WTC11 (cell line): ENCODE results near the gene TMEM86A. TPM values are rescaled to one million over a fixed set of nuclear protein-coding genes. Genes with fewer than 3 reads are reported as not detected.

Experiments used
- ATAC-seq: fragments of 200-7000 bp; cut with Tn5 transposase; 2 replicates; pipeline ENCODE4 v1.10.0; 2021; ENCODE audit warnings: mild to moderate bottlenecking, moderate library complexity
- CTCF ChIA-PET: fragments of 300-600 bp; sonication (Branson Sonifier 250); formaldehyde crosslinking; loops from one replicate; lab custom pipeline; 2021; ENCODE audit warnings: antibody characterized with exemption; lab: Charles Lee
- POLR2A ChIA-PET: fragments of 350-600 bp; sonication (Branson Sonifier 250); formaldehyde crosslinking; loops from one replicate; lab custom pipeline; 2021; ENCODE audit warnings: antibody characterized with exemption; lab: Charles Lee
- DNase-seq: peaks from one replicate; pipeline ENCODE4 v3.0.0; 2021; ENCODE audit warnings: low spot score
- H3K27ac Mint-ChIP-seq: 2 replicates; pipeline ENCODE4 v1.8.0; 2021; ENCODE audit warnings: mixed read lengths
- H3K27me3 Mint-ChIP-seq: 2 replicates; pipeline ENCODE4 v1.8.0; 2021; ENCODE audit warnings: low read depth, mild to moderate bottlenecking, moderate library complexity, mixed read lengths
- H3K36me3 Mint-ChIP-seq: 2 replicates; pipeline ENCODE4 v1.8.0; 2021; ENCODE audit warnings: mixed read lengths
- H3K4me1 Mint-ChIP-seq: 2 replicates; pipeline ENCODE4 v1.8.0; 2022; ENCODE audit warnings: mixed read lengths
- H3K4me3 Mint-ChIP-seq: 2 replicates; pipeline ENCODE4 v1.8.0; 2021; ENCODE audit warnings: mild to moderate bottlenecking, moderate library complexity, mixed read lengths
- H3K9me3 Mint-ChIP-seq: 2 replicates; pipeline ENCODE4 v1.8.0; 2021; ENCODE audit warnings: mixed read lengths
- E2F4 ChIP-seq: sonication (generic); formaldehyde crosslinking; IDR thresholded peaks from 2 replicates; pipeline ENCODE4 v1.8.1; 2022; ENCODE audit warnings: low read depth, mild to moderate bottlenecking, moderate library complexity, missing genetic modification reagents, borderline replicate concordance
- EMX1 ChIP-seq: fragments of 250-450 bp; sonication (Bioruptor Pico); IDR thresholded peaks from 2 replicates; pipeline ENCODE4 v1.8.0; 2021; ENCODE audit warnings: mild to moderate bottlenecking
- FOXK1 ChIP-seq: sonication (generic); formaldehyde crosslinking; IDR thresholded peaks from 2 replicates; pipeline ENCODE4 v1.8.0; 2022; ENCODE audit warnings: mild to moderate bottlenecking, moderate library complexity, missing genetic modification reagents
- FOXP1 ChIP-seq: sonication (generic); formaldehyde crosslinking; IDR thresholded peaks from 2 replicates; pipeline ENCODE4 v1.8.0; 2022; ENCODE audit warnings: missing genetic modification reagents, mild to moderate bottlenecking, moderate library complexity, borderline replicate concordance
- HMGA2 ChIP-seq: fragments of 250-450 bp; sonication (Bioruptor Pico); IDR thresholded peaks from 2 replicates; pipeline ENCODE4 v1.4.0; 2021; ENCODE audit warnings: mild to moderate bottlenecking, moderate library complexity
- IRF2 ChIP-seq: sonication (generic); formaldehyde crosslinking; IDR thresholded peaks from 2 replicates; pipeline ENCODE4 v1.8.0; 2022; ENCODE audit warnings: low read depth, missing genetic modification reagents, borderline replicate concordance
- JUN ChIP-seq: sonication (generic); formaldehyde crosslinking; IDR thresholded peaks from 2 replicates; pipeline ENCODE4 v1.8.0; 2023; ENCODE audit warnings: mild to moderate bottlenecking, missing genetic modification reagents
- KAT7 ChIP-seq: sonication (generic); formaldehyde crosslinking; IDR thresholded peaks from 2 replicates; pipeline ENCODE4 v1.8.1; 2023; ENCODE audit warnings: missing genetic modification reagents, mild to moderate bottlenecking, borderline replicate concordance
- NR1H2 ChIP-seq: sonication (generic); formaldehyde crosslinking; IDR thresholded peaks from 2 replicates; pipeline ENCODE4 v1.9.0; 2021; ENCODE audit warnings: mild to moderate bottlenecking, moderate library complexity, missing genetic modification reagents
- OVOL2 ChIP-seq: fragments of 250-450 bp; sonication (Bioruptor Pico); IDR thresholded peaks from 2 replicates; pipeline ENCODE4 v1.9.0; 2021; ENCODE audit warnings: mild to moderate bottlenecking, borderline replicate concordance
- PRRX2 ChIP-seq: fragments of 250-450 bp; sonication (Bioruptor Pico); IDR thresholded peaks from 2 replicates; pipeline ENCODE4 v1.8.0; 2021; ENCODE audit warnings: mild to moderate bottlenecking
- SMAD3 ChIP-seq: sonication (generic); formaldehyde crosslinking; IDR thresholded peaks from 2 replicates; pipeline ENCODE4 v1.8.0; 2022; ENCODE audit warnings: missing genetic modification reagents, mild to moderate bottlenecking, borderline replicate concordance
- TP53 ChIP-seq: sonication (generic); formaldehyde crosslinking; IDR thresholded peaks from 2 replicates; pipeline ENCODE4 v1.8.1; 2023; ENCODE audit warnings: mild to moderate bottlenecking, missing genetic modification reagents
- USF1 ChIP-seq: sonication (generic); formaldehyde crosslinking; IDR thresholded peaks from 2 replicates; pipeline ENCODE4 v1.8.0; 2022; ENCODE audit warnings: mild to moderate bottlenecking, missing genetic modification reagents
- ZNF232 ChIP-seq: sonication (generic); formaldehyde crosslinking; IDR thresholded peaks from 2 replicates; pipeline ENCODE4 v1.8.0; 2022; ENCODE audit warnings: mild to moderate bottlenecking, missing genetic modification reagents
- total RNA-seq: library from RNA; stranded (reverse); gene quantifications from 3 replicates; pipeline ENCODE4 v1.2.3, GENCODE V29; 2021
- TF ChIP-seq, protein P1 (sequence below): sonication (generic); formaldehyde crosslinking; IDR thresholded peaks from 2 replicates; pipeline ENCODE4 v1.8.1; 2023; ENCODE audit warnings: mild to moderate bottlenecking, missing genetic modification reagents
- TF ChIP-seq, protein P2 (sequence below): sonication (generic); formaldehyde crosslinking; IDR thresholded peaks from 2 replicates; pipeline ENCODE4 v1.8.0; 2022; ENCODE audit warnings: mild to moderate bottlenecking, missing genetic modification reagents
- TF ChIP-seq, protein P3 (sequence below): sonication (generic); formaldehyde crosslinking; IDR thresholded peaks from 2 replicates; pipeline ENCODE4 v1.8.1; 2022; ENCODE audit warnings: low read depth, missing genetic modification reagents, borderline replicate concordance
- TF ChIP-seq, protein P4 (sequence below): fragments of 250-450 bp; sonication (Bioruptor Pico); IDR thresholded peaks from 2 replicates; pipeline ENCODE4 v1.9.0; 2021; ENCODE audit warnings: mild to moderate bottlenecking, borderline replicate concordance
- TF ChIP-seq, protein P5 (sequence below): fragments of 250-450 bp; sonication (Bioruptor Pico); IDR thresholded peaks from 2 replicates; pipeline ENCODE4 v1.9.0; 2021; ENCODE audit warnings: moderate library complexity, mild to moderate bottlenecking, inconsistent platforms, borderline replicate concordance

The TMEM86A gene
- total RNA-seq, 1 experiment from 2014 or later: 1.7 TPM

- TF ChIP-seq, protein P1, sequence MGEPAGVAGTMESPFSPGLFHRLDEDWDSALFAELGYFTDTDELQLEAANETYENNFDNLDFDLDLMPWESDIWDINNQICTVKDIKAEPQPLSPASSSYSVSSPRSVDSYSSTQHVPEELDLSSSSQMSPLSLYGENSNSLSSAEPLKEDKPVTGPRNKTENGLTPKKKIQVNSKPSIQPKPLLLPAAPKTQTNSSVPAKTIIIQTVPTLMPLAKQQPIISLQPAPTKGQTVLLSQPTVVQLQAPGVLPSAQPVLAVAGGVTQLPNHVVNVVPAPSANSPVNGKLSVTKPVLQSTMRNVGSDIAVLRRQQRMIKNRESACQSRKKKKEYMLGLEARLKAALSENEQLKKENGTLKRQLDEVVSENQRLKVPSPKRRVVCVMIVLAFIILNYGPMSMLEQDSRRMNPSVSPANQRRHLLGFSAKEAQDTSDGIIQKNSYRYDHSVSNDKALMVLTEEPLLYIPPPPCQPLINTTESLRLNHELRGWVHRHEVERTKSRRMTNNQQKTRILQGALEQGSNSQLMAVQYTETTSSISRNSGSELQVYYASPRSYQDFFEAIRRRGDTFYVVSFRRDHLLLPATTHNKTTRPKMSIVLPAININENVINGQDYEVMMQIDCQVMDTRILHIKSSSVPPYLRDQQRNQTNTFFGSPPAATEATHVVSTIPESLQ (CRISPR knock-in tag): no peak
These were observed 1.0 kb upstream of the TMEM86A start (continued) for GRCh38 chr11:18697576-18697975.

DNA sequence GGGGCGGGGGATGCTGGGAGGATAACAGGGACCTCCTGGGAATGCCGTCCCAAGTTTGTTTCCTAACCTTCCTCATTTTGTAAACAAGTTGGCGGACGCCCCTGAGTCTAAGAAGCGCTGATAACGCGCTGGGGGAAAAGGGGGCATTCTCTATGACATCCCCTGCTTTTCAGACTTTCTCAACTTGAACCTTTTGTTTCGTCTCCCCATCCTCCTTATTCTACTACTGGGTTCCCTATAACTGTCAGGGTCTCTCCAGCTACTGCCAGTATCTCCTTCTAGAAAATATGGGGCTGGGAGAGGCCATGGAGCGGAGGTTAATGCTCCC, 654 bp downstream of the TMEM86A start:
- Mint-ChIP-seq H3K9me3 (no peaks in the 10 kb centered on the region), H3K4me1 (peaks cover 8% of the 10 kb centered on the region), H3K36me3 (no peaks in the 10 kb centered on the region), H3K27ac (no peak overlapping the region), H3K27me3 (peaks cover 73% of the 10 kb centered on the region), H3K4me3 (peak overlapping the region; percentile 70)
- CTCF ChIA-PET: interaction anchor here (0.7 to 2.8 kb wide), 2 partner anchors 23 to 159 kb away, joined by 3 to 13 read pairs; no protein-coding TSS in a partner anchor
- DNase-seq: no peak
- ATAC-seq: no peak
- POLR2A ChIA-PET: no interaction called here
- TF ChIP-seq FOXP1: no peak
- no peak for TF ChIP-seq EMX1 (CRISPR knock-in tag)
- no peak for TF ChIP-seq SMAD3
- no peak for TF ChIP-seq JUN (CRISPR knock-in tag)

DNA sequence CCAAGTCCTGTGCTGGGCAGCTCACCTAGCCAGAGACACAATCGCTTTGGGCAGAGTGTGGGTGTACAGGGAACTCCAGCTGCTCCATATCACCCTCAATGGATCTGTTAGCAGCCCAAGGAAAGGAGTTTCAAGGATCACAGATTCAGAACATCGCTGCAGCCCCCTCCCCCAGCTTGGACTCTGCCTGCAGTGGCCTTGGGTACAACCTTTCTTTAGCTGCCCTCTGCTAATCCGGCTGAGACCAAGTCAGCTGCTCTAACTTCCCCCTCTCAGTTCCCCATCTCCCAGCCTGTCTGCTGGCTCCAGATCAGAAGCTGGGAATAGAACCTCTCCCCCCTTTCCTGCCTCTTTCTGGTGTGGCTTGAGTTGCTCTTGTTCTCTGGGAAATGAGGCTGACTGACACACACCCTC, 1.3 kb downstream of the TMEM86A start:
- Mint-ChIP-seq H3K4me1 (peaks cover 9% of the 10 kb centered on the region), H3K9me3 (no peaks in the 10 kb centered on the region), H3K36me3 (no peaks in the 10 kb centered on the region), H3K27ac (no peak overlapping the region), H3K4me3 (peak overlapping the region; percentile 70), H3K27me3 (peaks cover 80% of the 10 kb centered on the region)
- POLR2A ChIA-PET: no interaction called here
- CTCF ChIA-PET: interaction anchor here (2.8 kb wide), 1 partner anchor 22 kb away, joined by 13 read pairs; no protein-coding TSS in a partner anchor
- TF ChIP-seq USF1 (CRISPR knock-in tag): no peak
- TF ChIP-seq OVOL2 (CRISPR knock-in tag): no peak
- TF ChIP-seq HMGA2 (CRISPR knock-in tag): no peak
- TF ChIP-seq, protein P2, sequence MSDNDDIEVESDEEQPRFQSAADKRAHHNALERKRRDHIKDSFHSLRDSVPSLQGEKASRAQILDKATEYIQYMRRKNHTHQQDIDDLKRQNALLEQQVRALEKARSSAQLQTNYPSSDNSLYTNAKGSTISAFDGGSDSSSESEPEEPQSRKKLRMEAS (CRISPR knock-in tag): no peak
- no peak for DNase-seq
- no peak for ATAC-seq

GRCh38 chr11:18700375-18700774, 1.8 kb downstream of the TMEM86A start:
- DNase-seq: no peak
- Mint-ChIP-seq H3K27ac (no peak overlapping the region), H3K9me3 (no peaks in the 10 kb centered on the region), H3K36me3 (no peaks in the 10 kb centered on the region), H3K4me3 (peak overlapping the region; percentile 70; the same call in 1 of the 2 replicates), H3K4me1 (peaks cover 13% of the 10 kb centered on the region), H3K27me3 (peaks cover 81% of the 10 kb centered on the region)
- ChIA-PET POLR2A (no interaction called here), CTCF (no interaction called here)
- no peak for ATAC-seq
- TF ChIP-seq KAT7 (CRISPR knock-in tag) (no peak), PRRX2 (no peak), FOXK1 (CRISPR knock-in tag) (no peak), ZNF232 (no peak), IRF2 (CRISPR knock-in tag) (no peak), NR1H2 (CRISPR knock-in tag) (no peak), E2F4 (CRISPR knock-in tag) (no peak), TP53 (no peak), FOXP1 (no peak)
- TF ChIP-seq, protein P3, sequence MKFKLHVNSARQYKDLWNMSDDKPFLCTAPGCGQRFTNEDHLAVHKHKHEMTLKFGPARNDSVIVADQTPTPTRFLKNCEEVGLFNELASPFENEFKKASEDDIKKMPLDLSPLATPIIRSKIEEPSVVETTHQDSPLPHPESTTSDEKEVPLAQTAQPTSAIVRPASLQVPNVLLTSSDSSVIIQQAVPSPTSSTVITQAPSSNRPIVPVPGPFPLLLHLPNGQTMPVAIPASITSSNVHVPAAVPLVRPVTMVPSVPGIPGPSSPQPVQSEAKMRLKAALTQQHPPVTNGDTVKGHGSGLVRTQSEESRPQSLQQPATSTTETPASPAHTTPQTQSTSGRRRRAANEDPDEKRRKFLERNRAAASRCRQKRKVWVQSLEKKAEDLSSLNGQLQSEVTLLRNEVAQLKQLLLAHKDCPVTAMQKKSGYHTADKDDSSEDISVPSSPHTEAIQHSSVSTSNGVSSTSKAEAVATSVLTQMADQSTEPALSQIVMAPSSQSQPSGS (CRISPR knock-in tag): no peak
- TF ChIP-seq, protein P4, sequence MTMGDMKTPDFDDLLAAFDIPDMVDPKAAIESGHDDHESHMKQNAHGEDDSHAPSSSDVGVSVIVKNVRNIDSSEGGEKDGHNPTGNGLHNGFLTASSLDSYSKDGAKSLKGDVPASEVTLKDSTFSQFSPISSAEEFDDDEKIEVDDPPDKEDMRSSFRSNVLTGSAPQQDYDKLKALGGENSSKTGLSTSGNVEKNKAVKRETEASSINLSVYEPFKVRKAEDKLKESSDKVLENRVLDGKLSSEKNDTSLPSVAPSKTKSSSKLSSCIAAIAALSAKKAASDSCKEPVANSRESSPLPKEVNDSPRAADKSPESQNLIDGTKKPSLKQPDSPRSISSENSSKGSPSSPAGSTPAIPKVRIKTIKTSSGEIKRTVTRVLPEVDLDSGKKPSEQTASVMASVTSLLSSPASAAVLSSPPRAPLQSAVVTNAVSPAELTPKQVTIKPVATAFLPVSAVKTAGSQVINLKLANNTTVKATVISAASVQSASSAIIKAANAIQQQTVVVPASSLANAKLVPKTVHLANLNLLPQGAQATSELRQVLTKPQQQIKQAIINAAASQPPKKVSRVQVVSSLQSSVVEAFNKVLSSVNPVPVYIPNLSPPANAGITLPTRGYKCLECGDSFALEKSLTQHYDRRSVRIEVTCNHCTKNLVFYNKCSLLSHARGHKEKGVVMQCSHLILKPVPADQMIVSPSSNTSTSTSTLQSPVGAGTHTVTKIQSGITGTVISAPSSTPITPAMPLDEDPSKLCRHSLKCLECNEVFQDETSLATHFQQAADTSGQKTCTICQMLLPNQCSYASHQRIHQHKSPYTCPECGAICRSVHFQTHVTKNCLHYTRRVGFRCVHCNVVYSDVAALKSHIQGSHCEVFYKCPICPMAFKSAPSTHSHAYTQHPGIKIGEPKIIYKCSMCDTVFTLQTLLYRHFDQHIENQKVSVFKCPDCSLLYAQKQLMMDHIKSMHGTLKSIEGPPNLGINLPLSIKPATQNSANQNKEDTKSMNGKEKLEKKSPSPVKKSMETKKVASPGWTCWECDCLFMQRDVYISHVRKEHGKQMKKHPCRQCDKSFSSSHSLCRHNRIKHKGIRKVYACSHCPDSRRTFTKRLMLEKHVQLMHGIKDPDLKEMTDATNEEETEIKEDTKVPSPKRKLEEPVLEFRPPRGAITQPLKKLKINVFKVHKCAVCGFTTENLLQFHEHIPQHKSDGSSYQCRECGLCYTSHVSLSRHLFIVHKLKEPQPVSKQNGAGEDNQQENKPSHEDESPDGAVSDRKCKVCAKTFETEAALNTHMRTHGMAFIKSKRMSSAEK (CRISPR knock-in tag): no peak
- TF ChIP-seq, protein P5, sequence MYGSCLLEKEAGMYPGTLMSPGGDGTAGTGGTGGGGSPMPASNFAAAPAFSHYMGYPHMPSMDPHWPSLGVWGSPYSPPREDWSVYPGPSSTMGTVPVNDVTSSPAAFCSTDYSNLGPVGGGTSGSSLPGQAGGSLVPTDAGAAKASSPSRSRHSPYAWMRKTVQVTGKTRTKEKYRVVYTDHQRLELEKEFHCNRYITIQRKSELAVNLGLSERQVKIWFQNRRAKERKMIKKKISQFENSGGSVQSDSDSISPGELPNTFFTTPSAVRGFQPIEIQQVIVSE: no peak
